Hematopoietic multipotent progenitor cell treated with erythropoietin and hydrocortisone succinate and interleukin-3 and kit ligand, for 8 days (in vitro differentiated cells): Measurements from ENCODE around the gene LRP6.
A peak's percentile ranks its signal among the peaks of the same experiment; 100 is the strongest.
"Not testable (repeated sequence)": the region's sequence is repeated elsewhere in the genome, so short reads cannot be mapped to it uniquely, and the experiment has no call there.

Experiments
- DNase-seq: peaks from one replicate; pipeline ENCODE4 v3.0.0-alpha.2; 2015

LRP6 gene

DNA sequence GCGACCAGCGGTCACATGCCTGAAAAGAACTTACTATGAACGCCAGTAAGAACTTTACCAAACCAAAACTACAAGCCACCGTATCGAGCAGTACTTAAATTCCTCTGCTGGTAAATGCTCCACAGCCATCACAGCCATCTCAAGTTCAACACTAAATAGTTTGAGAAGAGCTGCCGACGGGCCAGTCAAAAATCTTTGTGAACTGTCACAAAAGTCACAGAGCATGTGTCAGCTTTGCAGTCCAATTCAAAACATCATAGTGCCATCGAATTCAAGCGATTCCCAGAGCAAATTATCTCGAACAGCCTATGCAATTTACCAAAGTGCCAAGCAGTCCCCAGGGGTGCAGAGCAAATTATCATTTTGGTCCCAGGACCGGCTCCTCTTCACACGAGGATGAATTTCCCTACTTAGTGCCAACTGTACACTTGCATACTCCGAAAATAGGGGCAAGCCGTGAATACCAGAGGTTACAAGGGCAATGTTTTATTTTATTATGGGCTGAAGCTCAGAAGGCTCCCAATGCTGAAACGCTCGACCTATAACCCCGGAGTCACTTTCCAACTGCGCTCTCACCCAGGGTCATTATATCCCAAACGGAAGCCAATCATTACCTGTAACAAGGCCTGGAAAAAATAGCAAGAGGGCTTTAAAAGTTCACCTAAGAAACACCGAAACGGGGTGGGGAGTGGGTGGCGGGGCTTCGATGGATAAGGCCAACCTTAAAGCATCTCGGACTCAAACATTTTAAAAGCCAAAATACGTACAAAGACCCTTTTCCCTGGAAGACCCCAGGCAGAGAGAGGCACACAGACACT lies 1.1 kb downstream of the LRP6 start:
- DNase-seq, result peak; percentile 14

DNA sequence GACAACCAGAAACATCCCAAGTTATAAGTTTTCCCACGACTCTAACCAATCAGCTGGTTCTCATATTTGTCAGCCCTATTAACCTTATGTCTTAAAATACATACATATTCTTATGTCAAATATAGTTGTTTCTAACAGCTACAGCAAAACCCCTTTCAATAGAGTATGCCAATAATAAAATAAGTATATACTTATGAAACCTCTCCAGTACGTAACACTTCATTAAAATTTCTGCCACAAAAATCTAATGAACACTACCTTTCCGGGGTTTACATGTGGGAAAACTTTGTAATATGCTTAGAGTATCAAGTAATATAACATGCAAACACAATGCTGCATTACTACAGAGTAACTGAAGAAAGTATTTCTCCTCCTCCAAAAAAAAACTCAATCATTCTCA lies 1.8 kb downstream of the LRP6 start:
- no peak for DNase-seq

GRCh38 chr12:12263909-12264308 lies 2.9 kb downstream of the LRP6 start:
- DNase-seq, result no peak

DNA sequence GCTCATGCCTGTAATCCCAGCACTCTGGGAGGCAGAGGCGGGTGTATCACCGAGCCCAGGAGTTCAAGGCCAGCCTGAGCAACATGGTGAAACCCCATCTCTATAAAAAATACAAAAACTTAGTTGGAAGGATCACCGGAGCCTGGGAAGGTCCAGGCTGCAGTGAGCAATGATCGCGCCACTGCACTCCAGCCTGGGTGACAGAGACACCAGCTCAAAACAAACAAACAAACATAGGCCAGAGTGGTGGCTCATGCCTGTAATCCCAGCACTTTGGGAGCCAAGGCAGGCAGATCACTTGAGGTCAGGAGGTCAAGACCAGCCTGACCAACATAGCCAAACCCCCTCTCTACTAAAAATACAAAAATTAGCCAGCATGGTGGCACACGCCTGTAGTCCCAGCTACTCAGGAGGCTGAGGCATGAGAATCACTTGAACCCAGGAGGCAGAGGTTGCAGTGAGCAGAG lies 10.5 kb downstream of the LRP6 start:
- DNase-seq, result not testable (repeated sequence)

- no peak for DNase-seq
These were observed 12.3 kb downstream of the LRP6 start for GRCh38 chr12:12254553-12254952.

DNA sequence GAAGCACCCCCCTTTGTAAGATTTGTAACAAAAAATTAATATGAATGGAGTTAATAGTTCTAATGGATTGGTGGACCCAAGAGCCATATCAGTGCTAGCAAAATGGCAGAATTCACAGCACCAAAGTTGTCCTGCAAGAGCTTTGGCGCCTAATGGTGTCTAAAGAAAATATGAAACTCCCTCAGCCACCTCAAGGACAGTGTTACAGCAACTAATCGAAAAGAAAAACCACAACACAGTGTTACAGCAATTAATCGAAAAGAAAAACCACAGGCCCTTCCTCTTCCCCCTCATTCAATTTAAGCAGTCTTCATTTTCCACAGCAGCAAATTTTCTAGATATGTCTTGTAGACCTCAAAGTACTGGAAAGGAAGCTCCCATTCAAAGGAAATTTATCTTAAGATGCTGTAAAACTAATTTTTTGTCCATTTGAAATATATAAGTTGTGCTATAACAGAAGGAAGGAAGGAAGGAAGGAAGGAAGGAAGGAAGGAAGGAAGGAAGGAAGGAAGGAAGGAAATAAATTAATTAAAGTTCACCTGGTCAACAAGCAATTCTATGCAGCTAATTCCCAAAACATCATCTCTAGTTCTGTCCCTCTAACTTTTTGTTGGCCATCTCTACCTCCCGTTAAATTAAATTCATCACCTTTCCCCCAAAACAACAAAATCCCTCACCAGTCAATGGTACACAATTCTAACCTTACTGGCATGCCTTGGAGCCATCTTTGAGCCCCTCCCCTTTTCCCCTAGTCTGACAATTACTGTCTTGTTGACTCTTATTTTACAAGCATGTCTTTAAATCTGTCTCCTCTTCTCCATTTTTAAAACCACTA lies 17.4 kb downstream of the LRP6 start:
- no peak for DNase-seq

GRCh38 chr12:12247584-12247983 lies 19.3 kb downstream of the LRP6 start:
- no peak for DNase-seq

DNA sequence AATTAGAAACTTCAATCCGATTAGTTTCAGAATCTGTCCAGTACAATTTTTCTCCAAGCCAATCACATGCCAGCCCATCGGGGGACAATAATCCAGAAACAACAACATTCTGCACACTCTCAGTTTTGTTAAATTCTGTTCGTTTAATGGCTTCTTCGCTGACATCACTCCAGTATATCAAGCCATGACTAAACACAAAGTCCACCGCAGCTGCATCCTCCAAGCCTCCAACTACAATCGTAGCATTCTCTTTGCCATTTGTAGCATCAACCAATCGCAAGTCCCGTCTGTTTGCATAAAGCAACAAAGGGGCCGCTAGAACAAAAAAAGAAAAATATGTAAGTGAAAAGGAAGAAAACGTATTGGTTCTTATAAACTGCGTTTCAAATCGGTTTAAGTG lies 22.5 kb downstream of the LRP6 start:
- DNase-seq, result no peak

DNA sequence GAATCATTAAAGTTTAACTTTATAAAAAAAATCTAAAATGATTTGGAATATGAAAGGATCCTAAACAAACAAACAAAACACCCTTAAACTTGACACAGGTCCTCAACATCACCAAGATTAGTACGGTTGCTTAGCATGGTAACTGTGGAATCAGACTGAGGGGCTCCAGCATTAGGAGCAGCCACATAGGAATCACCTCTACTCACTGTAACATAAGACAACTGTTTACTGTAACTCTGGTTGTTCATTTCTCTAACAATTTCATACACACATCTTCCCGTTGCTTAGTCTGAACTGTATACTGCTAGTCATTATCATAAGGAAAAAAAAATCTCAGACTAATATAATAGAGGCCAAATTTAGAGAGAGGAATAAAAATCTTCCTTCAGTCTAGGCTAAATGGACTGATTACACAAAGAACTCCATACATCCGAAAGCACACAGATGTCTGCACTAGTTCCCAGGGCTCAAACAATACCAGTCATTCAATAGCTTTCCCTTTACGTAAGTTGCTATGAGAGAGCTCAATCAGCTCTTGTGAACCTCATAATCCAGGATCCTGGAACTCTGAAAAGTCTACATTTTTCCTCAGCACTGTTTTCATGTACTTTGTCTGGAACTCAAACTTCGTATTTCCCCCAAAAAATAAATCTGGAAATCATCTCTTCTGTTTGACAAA lies 26.0 kb downstream of the LRP6 start:
- DNase-seq, result no peak

GRCh38 chr12:12239127-12239526 lies 27.7 kb downstream of the LRP6 start:
- no peak for DNase-seq

DNA sequence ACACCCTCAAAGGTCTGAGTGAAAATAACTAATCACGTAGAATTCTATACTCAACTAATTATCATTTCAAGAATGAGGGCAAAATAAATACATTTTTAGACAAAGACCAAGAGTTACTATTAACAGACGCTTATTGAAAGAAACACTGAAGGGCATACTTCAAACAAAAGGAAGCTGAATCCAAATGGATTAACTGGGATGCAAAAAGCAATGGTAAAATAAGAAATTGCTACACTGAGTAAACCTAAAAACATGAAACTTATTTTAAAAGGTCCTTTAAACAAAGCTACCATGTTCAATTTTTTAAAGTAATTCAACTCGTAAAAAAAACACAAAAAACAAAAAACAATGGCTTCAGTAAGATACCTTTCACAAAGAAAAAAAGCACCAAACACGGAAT lies 28.2 kb downstream of the LRP6 start:
- DNase-seq, result no peak

GRCh38 chr12:12236896-12237295 lies 29.9 kb downstream of the LRP6 start:
- no peak for DNase-seq

DNA sequence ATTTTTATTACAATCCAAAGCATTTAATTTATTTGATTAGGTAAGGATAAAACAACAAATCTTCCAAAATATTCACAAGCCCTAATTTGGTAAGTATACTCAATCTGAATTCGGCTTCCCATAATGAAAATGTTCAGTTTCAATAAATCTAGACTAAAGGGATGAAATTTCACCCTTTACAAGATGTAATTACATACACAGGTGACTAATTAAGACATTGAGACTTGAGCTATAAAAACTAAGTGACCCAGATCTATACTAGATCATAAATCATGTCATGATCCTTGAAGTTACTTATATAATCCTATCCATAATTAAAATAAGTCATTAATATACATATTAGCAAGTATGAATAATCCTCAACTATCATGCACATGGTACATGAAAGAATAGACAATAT lies 36.6 kb downstream of the LRP6 start:
- DNase-seq, result no peak

- DNase-seq, result no peak
These were observed 37.2 kb downstream of the LRP6 start for GRCh38 chr12:12229556-12230092.

DNA sequence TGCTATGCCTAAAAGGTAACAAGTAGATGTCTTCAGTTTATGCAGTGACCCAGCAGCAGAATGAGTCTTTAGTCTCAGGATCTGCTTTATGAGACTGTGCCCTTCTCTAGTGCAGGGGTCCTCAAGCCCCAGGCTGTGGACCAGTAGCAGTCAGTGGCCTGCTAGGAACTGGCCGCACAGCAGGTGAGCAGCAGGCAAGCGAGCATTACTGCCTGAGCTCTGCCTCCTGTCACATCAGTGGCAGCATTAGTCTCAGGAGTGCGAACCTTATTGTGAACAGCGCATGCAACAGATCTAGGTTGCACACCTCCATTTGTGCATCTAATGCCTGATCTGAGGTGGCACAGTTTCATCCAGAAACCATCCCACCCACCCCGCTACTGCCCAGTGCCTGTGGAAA lies 38.4 kb downstream of the LRP6 start:
- no peak for DNase-seq

GRCh38 chr12:12226187-12226586 lies 40.7 kb downstream of the LRP6 start:
- no peak for DNase-seq

DNA sequence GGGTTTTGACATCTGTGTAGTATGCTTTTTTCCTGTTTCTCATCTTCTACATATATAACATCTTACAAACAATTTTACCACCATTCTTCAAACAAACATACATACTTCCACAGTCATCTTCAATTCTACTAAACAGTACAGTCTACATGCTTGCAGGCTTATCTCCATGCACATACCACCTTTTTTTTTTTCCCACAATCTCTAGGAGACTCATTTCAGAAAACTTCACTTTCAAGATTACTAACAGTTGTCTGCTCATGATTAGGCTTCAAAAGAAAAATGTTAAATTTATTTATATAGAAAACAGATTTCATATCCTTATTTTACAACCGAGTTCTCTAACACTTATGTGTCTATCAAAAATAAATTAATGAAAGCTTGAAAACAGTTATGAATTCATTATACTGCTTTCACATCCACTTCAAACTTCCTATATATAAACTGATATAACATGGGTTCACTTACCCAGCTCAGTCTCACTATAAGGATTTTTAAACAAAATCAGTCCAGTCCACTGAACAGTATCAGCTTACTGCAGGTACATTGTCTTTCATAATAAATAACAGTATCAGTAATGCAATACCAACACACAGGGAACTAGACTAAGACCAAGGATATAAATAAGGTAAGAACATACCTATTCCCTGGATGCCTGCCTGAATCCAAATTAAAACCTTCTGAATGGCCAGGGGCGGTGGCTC lies 42.5 kb downstream of the LRP6 start:
- peak; percentile 56 for DNase-seq

GRCh38 chr12:12221560-12221959 lies 45.3 kb downstream of the LRP6 start:
- no peak for DNase-seq

DNA sequence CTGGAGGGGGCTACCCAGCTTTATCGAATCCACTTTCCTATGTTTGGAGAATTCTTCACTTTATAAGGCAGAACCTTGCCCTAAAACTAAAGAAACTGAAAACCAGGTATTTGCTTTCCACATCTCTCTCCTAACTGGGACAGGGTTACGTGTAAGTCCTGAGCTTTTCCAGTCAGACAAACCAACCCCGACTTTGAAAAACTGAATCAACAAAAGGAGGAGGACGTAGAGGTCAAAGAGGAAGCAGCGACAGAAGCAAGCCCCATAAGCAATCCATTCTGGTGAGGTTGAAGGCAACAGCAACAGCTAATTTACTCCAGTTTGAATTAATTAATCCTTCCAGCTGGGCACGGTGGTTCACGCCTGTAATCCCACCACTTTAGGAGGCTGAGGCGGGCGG lies 47.2 kb downstream of the LRP6 start:
- DNase-seq, result no peak

DNA sequence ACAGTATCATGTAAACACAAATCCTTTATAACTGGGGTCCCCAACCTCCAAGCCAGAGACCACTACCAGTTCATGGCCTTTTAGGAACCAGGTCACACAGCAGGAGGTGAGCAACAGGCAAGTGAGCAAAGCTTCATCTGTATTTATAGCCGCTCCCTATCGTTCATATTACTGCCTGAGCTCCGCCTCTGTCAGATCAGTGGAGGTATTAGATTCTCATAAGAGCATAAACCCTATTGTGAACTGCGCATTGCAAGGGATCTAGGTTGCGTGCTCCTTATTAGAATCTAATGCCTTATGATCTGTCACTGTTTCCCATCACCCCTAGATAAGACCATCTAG lies 49.9 kb downstream of the LRP6 start:
- DNase-seq, result no peak

- peak; percentile 38 for DNase-seq
These were observed 50.4 kb downstream of the LRP6 start for GRCh38 chr12:12216349-12217017.

GRCh38 chr12:12214635-12215131 lies 52.2 kb downstream of the LRP6 start:
- no peak for DNase-seq
